MM.1S (cell line): ENCODE measurements around the gene PAOX.

Experiments used
- CTCF ChIP-seq: fragments of 300-600 bp; sonication (generic); IDR thresholded peaks from 2 replicates; pipeline ENCODE4 v1.5.1; 2016; ENCODE audit warnings: antibody characterized with exemption, low read length, mixed read lengths
- EZH2 ChIP-seq: fragments of 300-600 bp; sonication (generic); optimal IDR thresholded peaks from 2 replicates; pipeline ENCODE3; 2017; ENCODE audit warnings: low read depth, mild to moderate bottlenecking, antibody characterized with exemption, low read length, mixed read lengths

DNA sequence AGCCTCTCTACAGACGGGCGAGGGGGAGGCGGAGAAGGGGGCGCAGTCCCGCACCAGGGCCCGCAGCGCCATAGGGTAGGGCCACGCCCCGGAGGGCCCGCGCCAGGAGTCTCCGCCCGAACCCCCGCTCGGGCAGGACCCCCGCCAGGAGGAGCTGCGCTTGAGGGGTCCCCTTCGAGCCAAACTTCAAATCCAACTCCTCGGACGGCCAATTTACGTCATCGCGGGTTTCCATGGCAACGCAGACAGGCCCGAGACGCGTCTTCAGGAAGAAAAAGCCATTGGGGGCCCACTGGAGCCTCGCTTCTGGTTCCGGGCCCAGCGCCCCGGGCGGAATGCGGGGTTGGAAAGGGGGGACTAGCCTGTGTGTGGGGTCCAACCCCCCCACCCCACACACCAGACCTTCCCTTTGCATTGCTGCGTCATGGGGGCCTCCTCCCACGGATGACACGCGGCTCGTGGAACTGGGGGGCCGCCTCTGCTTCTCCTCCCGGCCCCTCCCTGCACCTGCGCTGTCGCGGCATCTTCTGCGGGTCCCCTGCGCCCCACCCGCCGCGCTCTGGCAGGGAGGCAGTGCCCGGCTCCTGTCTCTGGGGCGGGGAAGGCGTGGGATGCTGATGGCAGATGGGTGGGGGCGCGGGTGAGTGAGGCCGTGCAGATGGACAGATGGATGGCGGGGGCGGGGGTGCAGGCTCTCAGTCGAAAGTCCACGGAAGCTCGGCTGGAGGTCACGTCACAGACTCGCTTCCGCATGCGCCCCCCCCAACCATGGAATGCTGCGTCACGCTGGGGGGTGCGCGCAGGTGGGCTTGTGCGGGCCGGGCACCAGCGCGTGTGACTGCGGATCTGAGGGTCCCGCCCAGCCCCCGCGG, 43.6 kb upstream of the PAOX start:
- TF ChIP-seq CTCF (no peak), EZH2 (no peak)
